ENCODE data around the gene EGFL6.
"Not testable (repeated sequence)": the region's sequence is repeated elsewhere in the genome, so short reads cannot be mapped to it uniquely, and the experiment has no call there.

The EGFL6 gene

GRCh38 chrX:13670197-13670596 is 100.8 kb downstream of the EGFL6 start:
- Histone ChIP-seq H3K4me3 (replicated peaks; ENCODE audit: low read depth, low read length) (no peak overlapping the region; the same call in 1 of the 2 replicates), H3K36me3 (ENCODE audit: control insufficient read depth, insufficient read depth, low read length) (no peaks in the 10 kb centered on the region), H3K27me3 (replicated peaks; ENCODE audit: control insufficient read depth, insufficient read depth, low read length) (no peaks in the 10 kb centered on the region)
- TF ChIP-seq CTCF (IDR thresholded peaks at IDR 0.05; ENCODE audit: insufficient read depth, low read length, poor library complexity, severe bottlenecking): no peak
- no peak for DNase-seq (ENCODE audit: extremely low read depth, insufficient read length)

DNA sequence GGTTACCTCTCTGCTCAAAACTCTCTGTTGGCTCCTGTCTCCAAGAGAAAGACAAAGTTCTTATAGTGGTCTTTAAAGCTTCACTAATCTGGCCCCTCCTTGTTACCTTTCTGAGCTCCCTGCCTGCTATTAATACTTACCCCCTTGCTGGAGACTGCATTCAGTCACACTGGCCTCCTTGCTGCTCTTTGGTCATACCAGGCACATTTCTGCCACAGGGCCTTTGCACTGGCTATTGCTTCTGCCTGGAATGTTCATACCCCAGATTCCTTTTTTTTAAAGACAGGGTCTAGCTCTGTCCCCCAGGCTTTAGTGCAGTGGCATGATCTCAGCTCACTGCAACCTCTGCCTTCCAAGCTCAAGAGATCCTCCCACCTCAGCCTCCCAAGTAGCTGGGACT is 103.6 kb downstream of the EGFL6 start:
- no peak for DNase-seq (ENCODE audit: extremely low read depth, insufficient read length)
- TF ChIP-seq CTCF (IDR thresholded peaks at IDR 0.05; ENCODE audit: insufficient read depth, low read length, poor library complexity, severe bottlenecking): no peak
- Histone ChIP-seq H3K27me3 (replicated peaks; ENCODE audit: control insufficient read depth, insufficient read depth, low read length) (no peaks in the 10 kb centered on the region), H3K36me3 (ENCODE audit: control insufficient read depth, insufficient read depth, low read length) (no peaks in the 10 kb centered on the region), H3K4me3 (replicated peaks; ENCODE audit: low read depth, low read length) (no peak overlapping the region)

DNA sequence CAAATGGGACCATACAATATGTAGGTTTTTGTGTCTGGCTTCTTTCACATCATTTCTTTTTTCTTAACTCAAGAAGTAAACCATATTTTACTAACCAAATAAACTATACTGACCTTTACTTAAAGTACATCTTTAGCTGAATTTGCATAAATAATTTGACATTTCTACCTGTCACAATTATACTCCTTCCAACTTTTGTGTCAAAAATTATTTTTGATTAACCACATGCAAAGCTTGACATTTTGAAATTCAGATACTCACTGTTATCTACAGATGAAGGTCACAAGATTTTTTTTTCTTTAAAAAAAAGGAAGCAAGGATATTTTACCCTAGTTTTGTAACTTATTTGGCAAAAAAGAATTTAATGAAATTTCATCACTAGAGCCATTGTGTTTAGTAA is 107.5 kb downstream of the EGFL6 start:
- Histone ChIP-seq H3K27me3 (replicated peaks; ENCODE audit: control insufficient read depth, insufficient read depth, low read length) (no peaks in the 10 kb centered on the region), H3K4me3 (replicated peaks; ENCODE audit: low read depth, low read length) (no peak overlapping the region), H3K36me3 (ENCODE audit: control insufficient read depth, insufficient read depth, low read length) (no peaks in the 10 kb centered on the region)
- no peak for TF ChIP-seq CTCF (IDR thresholded peaks at IDR 0.05; ENCODE audit: insufficient read depth, low read length, poor library complexity, severe bottlenecking)
- no peak for DNase-seq (ENCODE audit: extremely low read depth, insufficient read length)

DNA sequence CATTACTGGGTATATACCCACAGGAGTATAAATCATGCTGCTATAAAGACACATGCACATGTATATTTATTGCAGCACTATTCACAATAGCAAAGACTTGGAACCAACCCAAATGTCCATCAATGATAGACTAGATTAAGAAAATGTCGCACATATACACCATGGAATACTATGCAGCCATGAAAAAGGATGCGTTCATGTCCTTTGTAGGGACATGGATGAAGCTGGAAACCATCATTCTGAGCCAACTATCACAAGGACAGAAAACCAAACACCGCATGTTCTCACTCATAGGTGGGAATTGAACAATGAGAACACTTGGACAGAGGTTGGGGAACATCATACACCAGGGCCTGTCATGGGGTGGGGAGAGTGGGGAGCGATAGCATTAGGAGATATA is 110.3 kb downstream of the EGFL6 start:
- not testable (repeated sequence) for H3K36me3 ChIP-seq (ENCODE audit: control insufficient read depth, insufficient read depth, low read length); H3K4me3 ChIP-seq (replicated peaks; ENCODE audit: low read depth, low read length); DNase-seq (ENCODE audit: extremely low read depth, insufficient read length); H3K27me3 ChIP-seq (replicated peaks; ENCODE audit: control insufficient read depth, insufficient read depth, low read length)

DNA sequence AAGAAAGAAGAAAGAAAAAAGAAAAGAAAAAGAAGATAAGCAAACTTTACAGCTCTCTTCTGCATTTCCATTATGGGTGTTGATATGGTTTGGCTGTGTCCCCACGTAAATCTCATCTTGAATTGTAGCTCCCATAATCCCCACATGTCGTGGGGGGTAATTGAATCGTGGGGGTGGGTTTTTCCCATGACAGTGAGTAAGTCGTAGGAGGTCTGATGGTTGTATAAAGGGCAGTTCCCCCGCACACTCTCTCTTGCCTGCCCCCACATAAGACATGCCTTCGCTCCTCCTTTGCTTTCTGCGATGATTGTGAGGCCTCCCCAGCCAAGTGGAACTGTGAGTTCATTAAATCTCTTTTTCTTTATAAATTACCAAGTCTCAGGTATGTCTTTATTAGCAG is 112.2 kb downstream of the EGFL6 start:
- TF ChIP-seq CTCF (IDR thresholded peaks at IDR 0.05; ENCODE audit: insufficient read depth, low read length, poor library complexity, severe bottlenecking): no peak
- DNase-seq (ENCODE audit: extremely low read depth, insufficient read length): no peak
- Histone ChIP-seq H3K4me3 (replicated peaks; ENCODE audit: low read depth, low read length) (no peak overlapping the region), H3K27me3 (replicated peaks; ENCODE audit: control insufficient read depth, insufficient read depth, low read length) (no peaks in the 10 kb centered on the region), H3K36me3 (ENCODE audit: control insufficient read depth, insufficient read depth, low read length) (no peaks in the 10 kb centered on the region)

Data from GM06990 (cell line).